Panc1 (cell line): ENCODE data around the gene PMS1. TPM values are rescaled to one million over a fixed set of nuclear protein-coding genes. Genes with fewer than 3 reads are reported as not detected.

Experiments
- ATAC-seq: fragments of 200-7000 bp; cut with Tn5 transposase; 2 replicates; pipeline ENCODE4 v1.9.1; 2020; ENCODE audit warnings: mild to moderate bottlenecking, moderate library complexity
- BruUV-seq: library from RNA; stranded (reverse); fragments of 400-500 nt; replicated peaks from 2 replicates; lab custom pipeline; 2021; lab: Mats Ljungman, UMichigan
- CTCF ChIA-PET: fragments of 300-600 bp; sonication (Branson Sonifier 250); formaldehyde crosslinking; loops from one replicate; lab custom pipeline; 2022; ENCODE audit warnings: antibody characterized with exemption; lab: Charles Lee
- POLR2A ChIA-PET: fragments of 300-600 bp; sonication (Branson Sonifier 250); formaldehyde crosslinking; loops from one replicate; lab custom pipeline; 2022; ENCODE audit warnings: antibody characterized with exemption; lab: Charles Lee
- DNase-seq: peaks from one replicate; pipeline ENCODE4 v3.0.0-alpha.2; 2010; ENCODE audit warnings: low read depth, low spot score
- H3K27ac ChIP-seq: 2 replicates; pipeline ENCODE4 v1.5.1; 2011; ENCODE audit warnings: mild to moderate bottlenecking, low read length, inconsistent platforms
- H3K27me3 ChIP-seq: fragments of 200-500 bp; sonication (Bioruptor generic); 2 replicates; pipeline ENCODE4 v1.6.0; 2014; ENCODE audit warnings: low read length, inconsistent platforms; ENCODE audit not compliant: control insufficient read depth, insufficient read depth
- H3K36me3 ChIP-seq: fragments of 200-500 bp; sonication (Bioruptor generic); 2 replicates; pipeline ENCODE4 v1.5.1; 2014; ENCODE audit warnings: inconsistent platforms, mild to moderate bottlenecking, low read length, moderate library complexity; ENCODE audit not compliant: control insufficient read depth, insufficient read depth
- H3K4me1 ChIP-seq: 2 replicates; pipeline ENCODE4 v1.5.1; 2011; ENCODE audit warnings: inconsistent platforms, mild to moderate bottlenecking, low read length, moderate library complexity; ENCODE audit not compliant: control insufficient read depth, insufficient read depth
- H3K4me3 ChIP-seq, 2 experiments: 2 replicates each; pipeline ENCODE4 v1.5.1; 2011 to 2012; ENCODE audit warnings: low read depth in 2 of 2, low read length in 2 of 2, mild to moderate bottlenecking in 2 of 2, inconsistent platforms in 1 of 2, moderate library complexity in 1 of 2
- H3K9me3 ChIP-seq: fragments of 200-500 bp; sonication (Bioruptor generic); 2 replicates; pipeline ENCODE4 v1.5.1; 2014; ENCODE audit warnings: low read depth, mild to moderate bottlenecking, inconsistent platforms, low read length, moderate library complexity; ENCODE audit not compliant: control insufficient read depth, insufficient read depth
- POLR2AphosphoS5 ChIP-seq: IDR thresholded peaks from 2 replicates; pipeline ENCODE4 v1.6.1; 2012; ENCODE audit warnings: mild to moderate bottlenecking, low read depth, low read length, moderate library complexity
- SIN3A ChIP-seq: IDR thresholded peaks from 2 replicates; pipeline ENCODE4 v1.6.1; 2012; ENCODE audit warnings: low read depth, mild to moderate bottlenecking, low read length, moderate library complexity, borderline replicate concordance; ENCODE audit not compliant: insufficient read depth
- TCF7L2 ChIP-seq: IDR thresholded peaks from 2 replicates; pipeline ENCODE4 v1.6.1; 2011; ENCODE audit warnings: mild to moderate bottlenecking, low read depth, low read length, inconsistent platforms
- in situ Hi-C: cut with HindIII; loops from 2 replicates; pipeline ENCODE4 v1.10.0; 2016; ENCODE audit warnings: low sequenced_read_pairs, low pct_unique_long_range_greater_than_20kb
- intact Hi-C: fragments of 100-400 bp; cut with micrococcal nuclease; formaldehyde crosslinking; loops from one replicate; pipeline ENCODE4 v1.10.0; 2022; ENCODE audit not compliant: unreplicated experiment
- total RNA-seq: library from RNA; stranded (reverse); gene quantifications from one replicate; pipeline ENCODE4 v1.2.1, GENCODE V29; 2021; ENCODE audit not compliant: unreplicated experiment
- TF ChIP-seq, protein P1 (sequence below): fragments of 450-650 bp; IDR thresholded peaks from 2 replicates; pipeline ENCODE4 v1.5.1; 2017; ENCODE audit warnings: mild to moderate bottlenecking
- TF ChIP-seq, protein P2 (sequence below), 2 experiments: IDR thresholded peaks; 2 replicates each; pipeline ENCODE4 v1.6.1; 2011 to 2012; ENCODE audit warnings: low read depth in 2 of 2, control low read depth in 1 of 2, low read length in 1 of 2, mild to moderate bottlenecking in 1 of 2, moderate library complexity in 1 of 2; ENCODE audit not compliant: insufficient read depth in 1 of 2

Gene PMS1
- total RNA-seq, 1 experiment from 2014 or later, result 47.0 TPM

DNA sequence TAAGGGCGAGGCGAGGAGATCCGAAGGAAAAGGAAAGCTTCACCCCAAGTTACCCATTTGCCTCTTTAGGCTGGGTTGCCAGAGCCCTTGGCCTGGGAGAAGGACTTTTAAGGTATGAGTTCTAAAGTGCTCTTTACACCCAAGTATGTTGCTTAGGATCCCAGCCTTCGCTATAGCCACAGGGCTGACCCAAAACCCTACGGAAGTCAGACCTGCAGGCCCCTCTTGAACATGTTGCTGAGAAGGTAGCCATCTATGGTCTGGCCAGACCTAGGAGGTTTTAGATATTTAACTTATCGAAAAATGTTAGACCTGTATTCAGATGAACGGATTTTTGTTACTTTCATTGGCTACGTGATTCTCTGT, 95.4 kb downstream of the PMS1 start:
- CTCF ChIA-PET, result no interaction called here
- no peak for ATAC-seq
- no peak for DNase-seq
- no peaks in the 10 kb centered on the region for H3K9me3 ChIP-seq
- H3K27me3 ChIP-seq, result no peaks in the 10 kb centered on the region
- in situ Hi-C loops, result no loop called here
- POLR2A ChIA-PET, result no interaction called here
- TF ChIP-seq, protein P1, sequence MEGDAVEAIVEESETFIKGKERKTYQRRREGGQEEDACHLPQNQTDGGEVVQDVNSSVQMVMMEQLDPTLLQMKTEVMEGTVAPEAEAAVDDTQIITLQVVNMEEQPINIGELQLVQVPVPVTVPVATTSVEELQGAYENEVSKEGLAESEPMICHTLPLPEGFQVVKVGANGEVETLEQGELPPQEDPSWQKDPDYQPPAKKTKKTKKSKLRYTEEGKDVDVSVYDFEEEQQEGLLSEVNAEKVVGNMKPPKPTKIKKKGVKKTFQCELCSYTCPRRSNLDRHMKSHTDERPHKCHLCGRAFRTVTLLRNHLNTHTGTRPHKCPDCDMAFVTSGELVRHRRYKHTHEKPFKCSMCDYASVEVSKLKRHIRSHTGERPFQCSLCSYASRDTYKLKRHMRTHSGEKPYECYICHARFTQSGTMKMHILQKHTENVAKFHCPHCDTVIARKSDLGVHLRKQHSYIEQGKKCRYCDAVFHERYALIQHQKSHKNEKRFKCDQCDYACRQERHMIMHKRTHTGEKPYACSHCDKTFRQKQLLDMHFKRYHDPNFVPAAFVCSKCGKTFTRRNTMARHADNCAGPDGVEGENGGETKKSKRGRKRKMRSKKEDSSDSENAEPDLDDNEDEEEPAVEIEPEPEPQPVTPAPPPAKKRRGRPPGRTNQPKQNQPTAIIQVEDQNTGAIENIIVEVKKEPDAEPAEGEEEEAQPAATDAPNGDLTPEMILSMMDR, result no peak
- TF ChIP-seq POLR2AphosphoS5 (no peak), TCF7L2 (no peak), SIN3A (no peak)
- TF ChIP-seq, protein P2, sequence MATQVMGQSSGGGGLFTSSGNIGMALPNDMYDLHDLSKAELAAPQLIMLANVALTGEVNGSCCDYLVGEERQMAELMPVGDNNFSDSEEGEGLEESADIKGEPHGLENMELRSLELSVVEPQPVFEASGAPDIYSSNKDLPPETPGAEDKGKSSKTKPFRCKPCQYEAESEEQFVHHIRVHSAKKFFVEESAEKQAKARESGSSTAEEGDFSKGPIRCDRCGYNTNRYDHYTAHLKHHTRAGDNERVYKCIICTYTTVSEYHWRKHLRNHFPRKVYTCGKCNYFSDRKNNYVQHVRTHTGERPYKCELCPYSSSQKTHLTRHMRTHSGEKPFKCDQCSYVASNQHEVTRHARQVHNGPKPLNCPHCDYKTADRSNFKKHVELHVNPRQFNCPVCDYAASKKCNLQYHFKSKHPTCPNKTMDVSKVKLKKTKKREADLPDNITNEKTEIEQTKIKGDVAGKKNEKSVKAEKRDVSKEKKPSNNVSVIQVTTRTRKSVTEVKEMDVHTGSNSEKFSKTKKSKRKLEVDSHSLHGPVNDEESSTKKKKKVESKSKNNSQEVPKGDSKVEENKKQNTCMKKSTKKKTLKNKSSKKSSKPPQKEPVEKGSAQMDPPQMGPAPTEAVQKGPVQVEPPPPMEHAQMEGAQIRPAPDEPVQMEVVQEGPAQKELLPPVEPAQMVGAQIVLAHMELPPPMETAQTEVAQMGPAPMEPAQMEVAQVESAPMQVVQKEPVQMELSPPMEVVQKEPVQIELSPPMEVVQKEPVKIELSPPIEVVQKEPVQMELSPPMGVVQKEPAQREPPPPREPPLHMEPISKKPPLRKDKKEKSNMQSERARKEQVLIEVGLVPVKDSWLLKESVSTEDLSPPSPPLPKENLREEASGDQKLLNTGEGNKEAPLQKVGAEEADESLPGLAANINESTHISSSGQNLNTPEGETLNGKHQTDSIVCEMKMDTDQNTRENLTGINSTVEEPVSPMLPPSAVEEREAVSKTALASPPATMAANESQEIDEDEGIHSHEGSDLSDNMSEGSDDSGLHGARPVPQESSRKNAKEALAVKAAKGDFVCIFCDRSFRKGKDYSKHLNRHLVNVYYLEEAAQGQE (IDR thresholded peaks at IDR 0.05; ENCODE audit: insufficient read depth in 1 of 2, low read depth in 2 of 2, low read length in 1 of 2), result no peak
- no peak overlapping the region for H3K4me3 ChIP-seq
- no TSS peak for BruUV-seq
- H3K27ac ChIP-seq, result no peak overlapping the region
- no peaks in the 10 kb centered on the region for H3K4me1 ChIP-seq
- intact Hi-C loops, result no loop called here
- no peaks in the 10 kb centered on the region; the same call in 1 of the 2 replicates for H3K36me3 ChIP-seq

DNA sequence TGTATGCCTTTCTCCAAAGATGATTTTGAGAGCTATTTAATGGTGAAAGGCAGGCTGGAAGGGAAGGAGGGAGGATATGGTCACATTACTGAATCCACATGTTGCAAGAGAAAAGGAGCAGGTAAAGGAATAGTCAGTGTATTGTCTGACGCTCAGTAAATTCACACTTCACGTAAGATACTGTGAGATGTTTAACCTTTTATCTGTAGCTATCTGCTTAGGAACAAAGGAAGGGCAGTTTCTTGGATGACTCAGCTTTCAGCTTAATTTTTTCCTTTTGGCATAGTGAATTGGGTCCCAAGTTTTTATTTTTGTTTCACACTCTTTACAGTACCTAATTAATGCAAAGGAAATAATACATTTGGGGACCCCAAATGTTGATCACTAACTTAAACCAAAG, 96.2 kb downstream of the PMS1 start:
- ATAC-seq (no peak), DNase-seq (no peak)
- H3K27me3 ChIP-seq, result no peaks in the 10 kb centered on the region
- TF ChIP-seq SIN3A, result no peak
- TF ChIP-seq, protein P1, result no peak
- TF ChIP-seq, protein P2 (IDR thresholded peaks at IDR 0.05; ENCODE audit: insufficient read depth in 1 of 2, low read depth in 2 of 2, low read length in 1 of 2), result no peak
- no peak for TF ChIP-seq POLR2AphosphoS5
- no peak for TF ChIP-seq TCF7L2
- in situ Hi-C loops, result no loop called here
- no TSS peak for BruUV-seq
- H3K36me3 ChIP-seq, result no peaks in the 10 kb centered on the region; the same call in 1 of the 2 replicates
- ChIA-PET CTCF (no interaction called here), POLR2A (no interaction called here)
- H3K27ac ChIP-seq, result no peak overlapping the region
- no peaks in the 10 kb centered on the region for H3K4me1 ChIP-seq
- no peak overlapping the region for H3K4me3 ChIP-seq
- intact Hi-C loops, result no loop called here
- no peaks in the 10 kb centered on the region for H3K9me3 ChIP-seq
